ENCODE results near the gene POMT1. TPM values are rescaled to one million over a fixed set of nuclear protein-coding genes. Genes with fewer than 3 reads are reported as not detected.

Gene POMT1
- total and polyA plus RNA-seq, 2 donors (not counting 3 experiments of a cell fraction or from before 2014, with no cell fraction given) = 44.7 to 53.9 TPM

DNA sequence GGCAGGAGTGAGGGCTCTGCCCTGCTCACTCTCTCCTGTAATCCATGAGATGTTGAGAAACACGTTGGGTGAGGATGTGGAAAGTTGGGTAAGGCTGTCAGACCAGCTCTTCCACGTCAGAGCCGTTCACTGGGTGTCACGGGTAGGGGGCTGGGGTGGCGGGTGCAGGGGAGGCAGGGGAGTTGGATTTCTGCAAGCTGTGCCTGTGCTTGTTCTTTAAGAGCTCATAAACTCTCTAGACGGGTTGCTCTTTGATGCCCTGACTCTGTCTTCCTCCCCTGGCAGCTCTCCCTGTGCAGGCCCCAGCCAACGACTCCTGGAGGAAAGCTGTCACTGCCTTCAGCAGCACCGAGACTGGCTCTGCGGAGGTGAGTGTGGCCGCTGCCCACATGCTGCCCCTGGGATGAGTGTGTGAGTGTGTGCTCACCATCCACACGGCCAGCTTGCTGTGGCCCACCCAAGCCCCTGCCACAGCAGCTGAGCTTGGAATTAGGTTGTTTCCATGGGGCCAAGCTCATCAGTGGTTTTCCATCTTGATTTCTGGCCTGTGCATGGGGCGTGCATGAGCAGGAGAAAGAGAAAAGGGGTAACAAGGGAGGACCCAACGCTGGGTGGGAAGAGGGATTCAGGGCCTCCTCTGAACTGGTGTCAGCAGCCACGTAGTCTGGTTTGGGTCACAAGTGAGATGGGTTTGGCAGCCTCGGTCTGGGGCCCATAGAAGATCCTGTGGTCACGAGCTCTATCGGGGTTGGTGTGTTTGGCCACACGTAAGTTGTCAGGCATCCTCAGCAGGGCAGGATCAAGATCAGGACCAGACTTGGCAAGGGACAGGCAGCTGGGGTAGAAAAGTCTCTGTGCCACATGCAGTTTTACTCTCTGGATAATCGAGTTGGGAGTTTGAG is 21.0 kb upstream of the POMT1 start:
- FAIRE-seq = no peak
- Histone ChIP-seq H3K4me3 (replicated peaks in 1 of 3; ENCODE audit: insufficient read depth in 1 of 3, low read depth in 1 of 3, low read length in 3 of 3) (no peak overlapping the region), H3K9me3 (replicated peaks; ENCODE audit: control insufficient read depth, insufficient read depth, low read length) (no peaks in the 10 kb centered on the region), H4K20me1 (replicated peaks; ENCODE audit: control insufficient read depth, extremely low read depth, insufficient read depth, low read length) (no peaks in the 10 kb centered on the region), H3K4me2 (ENCODE audit: insufficient read depth, low read length) (no peak overlapping the region), H3K9ac (replicated peaks; ENCODE audit: extremely low read depth, insufficient read depth, low read length) (no peak overlapping the region), H3K27me3 (ENCODE audit: control insufficient read depth in 2 of 2, insufficient read depth in 2 of 2, low read length in 2 of 2) (no peaks in the 10 kb centered on the region), H3K36me3 (ENCODE audit: control insufficient read depth in 2 of 2, extremely low read depth in 1 of 2, insufficient read depth in 2 of 2, low read length in 2 of 2) (peaks cover 41 to 82% of the 10 kb centered on the region in 2 experiments), H3K9me1 (replicated peaks; ENCODE audit: control insufficient read depth, extremely low read depth, insufficient read depth, low read length) (no peaks in the 10 kb centered on the region), H3K4me1 (ENCODE audit: control insufficient read depth, extremely low read depth, insufficient read depth, low read length) (no peaks in the 10 kb centered on the region), H3K27ac (ENCODE audit: insufficient read depth, low read depth, low read length) (no peak overlapping the region), H3K79me2 (ENCODE audit: control insufficient read depth, insufficient read depth, low read length) (peaks cover 12% of the 10 kb centered on the region), H2AFZ (ENCODE audit: low read depth, low read length) (no peak overlapping the region)
- POLR2A ChIA-PET = no interaction called here
- CTCF ChIA-PET = interaction anchor here (1.0 to 5.7 kb wide), 2 partner anchors 114 to 132 kb away, joined by 3 to 35 read pairs; no protein-coding TSS in a partner anchor
- dilution Hi-C loops (cut with MboI; ENCODE audit: extremely low pct_ligation_motif_present, low sequenced_read_pairs) (no loop called here), intact Hi-C loops (cut with micrococcal nuclease) (no loop called here)
- DNase-seq (ENCODE audit: low read depth, low spot score) = no peak
- no peak for TF ChIP-seq GATA2 (IDR thresholded peaks at IDR 0.05; ENCODE audit: insufficient read depth, insufficient read length, low read depth, low read length)
- BruUV-seq (replicated peaks) = no TSS peak

DNA sequence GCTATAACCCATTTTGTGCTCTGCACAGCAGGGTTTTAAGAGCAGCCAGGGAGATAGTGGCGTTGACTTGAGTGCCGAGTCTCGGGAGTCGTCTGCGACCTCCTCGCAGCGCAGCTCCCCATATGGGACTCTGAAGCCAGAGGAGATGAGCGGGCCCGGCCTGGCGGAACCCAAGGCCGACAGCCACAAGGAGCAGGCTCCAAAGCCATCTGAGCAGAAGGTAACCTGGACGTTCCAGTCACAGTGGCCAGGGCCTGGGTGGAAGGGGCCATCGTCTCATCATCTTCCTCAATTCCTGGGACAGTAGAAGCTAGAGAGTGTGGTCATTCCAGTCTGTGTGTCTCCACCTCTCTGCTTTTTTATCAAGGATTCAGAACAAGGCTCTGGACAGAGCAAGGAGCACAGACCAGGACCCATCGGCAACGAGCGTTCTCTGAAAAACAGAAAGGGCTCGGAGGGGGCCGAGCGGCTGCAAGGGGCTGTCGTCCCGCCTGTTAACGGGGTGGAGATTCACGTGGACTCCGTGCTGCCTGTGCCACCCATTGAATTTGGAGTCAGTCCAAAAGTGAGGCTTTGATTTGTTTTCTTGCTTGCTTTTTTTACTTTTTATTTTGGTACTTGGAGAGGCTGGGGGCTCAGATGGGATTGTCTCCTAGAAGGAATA is 20.2 kb upstream of the POMT1 start:
- TSS peak; percentile 53 for BruUV-seq (replicated peaks)

More for the DNA sequence above, 20.2 kb upstream of the POMT1 start:
- ChIA-PET CTCF (no interaction called here), POLR2A (no interaction called here)
- Histone ChIP-seq H3K4me2 (ENCODE audit: insufficient read depth, low read length) (no peak overlapping the region), H3K9me3 (replicated peaks; ENCODE audit: control insufficient read depth, insufficient read depth, low read length) (no peaks in the 10 kb centered on the region), H3K36me3 (ENCODE audit: control insufficient read depth in 2 of 2, extremely low read depth in 1 of 2, insufficient read depth in 2 of 2, low read length in 2 of 2) (peaks cover 41 to 82% of the 10 kb centered on the region in 2 experiments), H2AFZ (ENCODE audit: low read depth, low read length) (no peak overlapping the region), H3K9ac (replicated peaks; ENCODE audit: extremely low read depth, insufficient read depth, low read length) (no peak overlapping the region), H4K20me1 (replicated peaks; ENCODE audit: control insufficient read depth, extremely low read depth, insufficient read depth, low read length) (no peaks in the 10 kb centered on the region), H3K9me1 (replicated peaks; ENCODE audit: control insufficient read depth, extremely low read depth, insufficient read depth, low read length) (no peaks in the 10 kb centered on the region), H3K27ac (ENCODE audit: insufficient read depth, low read depth, low read length) (no peak overlapping the region), H3K4me3 (replicated peaks in 1 of 3; ENCODE audit: insufficient read depth in 1 of 3, low read depth in 1 of 3, low read length in 3 of 3) (no peak overlapping the region), H3K27me3 (ENCODE audit: control insufficient read depth in 2 of 2, insufficient read depth in 2 of 2, low read length in 2 of 2) (no peaks in the 10 kb centered on the region), H3K79me2 (ENCODE audit: control insufficient read depth, insufficient read depth, low read length) (peaks cover 12% of the 10 kb centered on the region), H3K4me1 (ENCODE audit: control insufficient read depth, extremely low read depth, insufficient read depth, low read length) (no peaks in the 10 kb centered on the region)
- intact Hi-C loops (cut with micrococcal nuclease) (no loop called here), dilution Hi-C loops (cut with MboI; ENCODE audit: extremely low pct_ligation_motif_present, low sequenced_read_pairs) (no loop called here)
- TF ChIP-seq, protein P1, sequence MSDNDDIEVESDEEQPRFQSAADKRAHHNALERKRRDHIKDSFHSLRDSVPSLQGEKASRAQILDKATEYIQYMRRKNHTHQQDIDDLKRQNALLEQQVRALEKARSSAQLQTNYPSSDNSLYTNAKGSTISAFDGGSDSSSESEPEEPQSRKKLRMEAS (IDR thresholded peaks at IDR 0.05; ENCODE audit: insufficient read depth, insufficient read length) = no peak
- TF ChIP-seq POLR2A (IDR thresholded peaks at IDR 0.05; ENCODE audit: low read depth, low read length) = no peak
- FAIRE-seq (no peak), DNase-seq (ENCODE audit: low read depth, low spot score) (no peak)
